ENCODE measurements around the gene FSIP2.

DNA sequence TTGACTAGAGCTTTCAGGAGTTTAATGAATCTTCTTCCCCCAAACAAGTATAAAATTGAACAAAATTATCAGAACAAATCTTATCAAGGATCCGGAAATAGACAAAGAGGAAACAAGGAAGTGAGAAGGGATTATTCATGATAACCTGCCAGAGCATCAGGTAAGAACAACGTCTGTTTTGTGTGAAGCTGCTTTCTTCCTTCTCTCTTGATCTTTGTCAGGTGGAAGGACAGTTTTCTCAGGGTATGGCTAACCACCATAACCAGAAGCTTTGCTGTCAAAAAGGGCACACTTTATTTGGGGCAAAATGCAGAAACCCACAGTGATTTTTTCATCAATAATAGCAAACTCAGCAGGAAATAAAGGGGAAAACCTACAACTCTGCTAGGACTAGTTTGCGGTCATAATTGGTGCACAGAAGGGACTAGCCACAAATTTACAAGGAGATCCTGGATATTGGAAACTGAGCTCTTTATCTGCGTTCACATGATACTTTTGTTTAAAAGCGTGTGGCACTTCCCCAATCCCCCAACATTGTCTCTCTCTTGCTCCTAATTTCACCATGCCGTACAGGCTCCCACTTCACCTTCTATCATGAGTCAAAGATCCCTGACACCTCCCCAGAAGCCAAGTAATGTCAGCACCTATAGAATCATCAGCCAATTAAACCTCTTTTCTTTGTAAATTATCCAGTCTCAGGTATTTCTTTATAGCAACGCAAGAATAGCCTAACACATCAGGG lies 124.2 kb downstream of the FSIP2 start:
- no peak for TF ChIP-seq EZH2phosphoT487 (IDR thresholded peaks at IDR 0.05; ENCODE audit: borderline replicate concordance, low read length)
- TF ChIP-seq, protein P1, sequence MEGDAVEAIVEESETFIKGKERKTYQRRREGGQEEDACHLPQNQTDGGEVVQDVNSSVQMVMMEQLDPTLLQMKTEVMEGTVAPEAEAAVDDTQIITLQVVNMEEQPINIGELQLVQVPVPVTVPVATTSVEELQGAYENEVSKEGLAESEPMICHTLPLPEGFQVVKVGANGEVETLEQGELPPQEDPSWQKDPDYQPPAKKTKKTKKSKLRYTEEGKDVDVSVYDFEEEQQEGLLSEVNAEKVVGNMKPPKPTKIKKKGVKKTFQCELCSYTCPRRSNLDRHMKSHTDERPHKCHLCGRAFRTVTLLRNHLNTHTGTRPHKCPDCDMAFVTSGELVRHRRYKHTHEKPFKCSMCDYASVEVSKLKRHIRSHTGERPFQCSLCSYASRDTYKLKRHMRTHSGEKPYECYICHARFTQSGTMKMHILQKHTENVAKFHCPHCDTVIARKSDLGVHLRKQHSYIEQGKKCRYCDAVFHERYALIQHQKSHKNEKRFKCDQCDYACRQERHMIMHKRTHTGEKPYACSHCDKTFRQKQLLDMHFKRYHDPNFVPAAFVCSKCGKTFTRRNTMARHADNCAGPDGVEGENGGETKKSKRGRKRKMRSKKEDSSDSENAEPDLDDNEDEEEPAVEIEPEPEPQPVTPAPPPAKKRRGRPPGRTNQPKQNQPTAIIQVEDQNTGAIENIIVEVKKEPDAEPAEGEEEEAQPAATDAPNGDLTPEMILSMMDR (conservative IDR thresholded peaks at IDR 0.05; ENCODE audit: low read depth, low read length), result no peak

Data from PC-3 (cell line).